GM21423 (cell line): Measurements from ENCODE around the gene SCYL1.

Experiments used
- ATAC-seq: cut with Tn5 transposase; IDR thresholded peaks from one replicate; pipeline ENCODE4 v1.9.1; 2021; ENCODE audit warnings: mild to moderate bottlenecking, moderate library complexity; ENCODE audit not compliant: unreplicated experiment

Gene SCYL1

DNA sequence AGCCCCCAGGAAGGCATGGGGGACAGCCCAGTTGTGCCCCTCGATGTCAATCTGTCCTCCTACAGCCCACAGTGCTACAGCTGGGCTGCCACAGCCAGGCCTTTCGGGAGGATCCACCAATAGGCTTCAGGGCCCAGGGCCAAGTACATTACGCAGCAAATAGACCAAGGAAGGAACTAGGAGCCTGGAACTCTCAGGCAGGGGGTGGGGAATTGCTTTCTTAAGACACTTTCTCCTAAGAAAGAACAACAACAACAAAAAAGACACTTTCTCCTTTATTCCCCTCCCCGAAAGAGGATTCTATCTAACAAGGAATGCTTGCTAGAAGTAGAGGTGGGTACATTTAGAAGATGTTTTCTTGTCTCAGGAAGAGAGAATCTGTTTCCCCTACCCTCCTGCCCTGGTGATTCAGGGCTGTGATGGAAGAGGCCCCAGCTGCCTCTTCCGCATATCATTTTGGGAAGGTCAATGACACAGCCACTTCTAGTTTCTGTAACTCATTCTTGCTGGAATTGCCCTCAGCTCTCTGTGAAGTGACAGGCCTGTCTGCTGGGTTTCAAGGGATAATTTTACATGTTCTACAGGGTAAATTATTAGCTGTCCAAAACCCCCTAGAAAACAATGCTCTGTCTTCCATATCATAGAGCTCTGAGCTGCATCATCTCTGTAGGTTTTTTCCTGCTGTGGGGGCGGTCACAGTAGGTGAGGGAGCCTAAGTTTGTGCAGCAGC lies 32.1 kb upstream of the SCYL1 start:
- no peak for ATAC-seq

DNA sequence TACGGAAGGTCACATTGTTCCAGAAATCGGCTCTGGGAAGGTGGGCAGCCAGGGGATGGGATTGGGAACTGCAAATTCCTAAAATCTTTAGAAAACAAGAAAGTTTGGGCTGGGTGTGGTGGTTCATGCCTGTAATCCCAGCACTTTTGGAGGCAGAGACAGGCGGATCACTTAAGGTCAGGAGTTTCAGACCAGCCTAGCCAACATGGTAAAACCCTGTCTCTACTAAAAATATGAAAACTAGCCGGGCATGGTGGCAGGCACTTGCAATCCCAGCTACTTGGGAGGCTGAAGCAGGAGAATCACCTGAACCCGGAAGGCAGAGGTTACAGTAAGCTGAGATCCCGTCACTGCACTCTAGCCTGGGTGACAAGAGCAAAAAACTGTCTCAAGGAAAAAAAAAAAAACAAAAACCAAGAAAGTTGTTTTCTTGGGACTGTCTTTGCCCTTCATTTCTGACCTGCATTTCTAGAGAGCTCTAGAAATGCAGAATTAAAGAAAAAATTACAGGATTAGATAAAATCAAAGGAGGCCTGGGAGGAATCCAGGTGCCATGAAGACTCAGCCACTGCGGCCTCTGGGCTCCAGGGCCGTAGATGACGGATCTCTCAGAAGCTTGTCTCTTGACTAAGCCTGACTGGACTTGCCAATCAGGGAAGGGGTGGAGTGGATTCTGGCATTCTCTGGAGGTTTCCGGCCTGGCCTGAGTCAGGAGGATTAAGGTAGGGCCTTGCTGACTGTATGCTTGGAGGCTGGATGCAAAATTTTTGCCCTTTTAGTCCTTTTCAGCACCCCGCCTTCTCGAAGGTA lies 31.3 kb upstream of the SCYL1 start:
- no peak for ATAC-seq

DNA sequence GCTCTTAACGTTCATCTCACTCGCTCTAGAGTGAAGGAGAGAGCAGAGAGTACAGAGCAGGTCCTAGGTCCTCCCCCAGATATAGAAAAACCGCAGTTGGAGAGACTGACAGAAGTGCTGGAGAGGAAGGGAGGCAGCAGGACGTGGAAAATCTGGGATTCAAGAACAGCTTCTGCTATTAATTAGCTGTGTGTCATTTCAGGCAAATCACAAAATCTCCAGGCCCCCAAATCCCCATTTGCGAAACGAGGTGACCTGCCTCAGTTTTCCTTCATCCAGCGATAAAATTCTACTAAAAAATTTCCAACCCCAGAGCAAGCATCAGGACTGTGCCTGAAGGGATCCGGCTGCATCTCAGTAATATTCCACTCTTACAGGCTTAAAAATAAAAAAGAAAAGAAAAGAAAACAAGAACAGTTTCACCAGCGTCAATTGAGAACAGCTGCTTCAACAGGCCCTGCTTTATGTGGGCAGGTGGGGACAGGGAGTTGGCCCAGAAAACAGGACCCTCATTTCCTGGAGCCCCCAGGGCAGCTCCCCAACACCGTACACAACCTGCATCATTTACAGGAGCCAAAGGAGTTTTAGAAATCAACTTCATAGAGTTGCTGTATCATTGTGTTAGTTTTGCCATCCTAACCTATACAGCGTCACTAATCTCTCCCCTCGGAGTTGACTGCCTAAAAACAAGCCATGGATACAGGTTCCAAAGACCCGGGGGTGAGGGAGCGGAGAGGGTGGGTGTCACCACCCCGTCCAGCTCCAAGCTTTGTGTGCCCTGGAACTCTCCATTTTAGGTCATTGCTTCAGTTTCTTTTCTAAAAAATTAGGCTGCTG lies 28.4 kb upstream of the SCYL1 start:
- peak; percentile 0 for ATAC-seq

DNA sequence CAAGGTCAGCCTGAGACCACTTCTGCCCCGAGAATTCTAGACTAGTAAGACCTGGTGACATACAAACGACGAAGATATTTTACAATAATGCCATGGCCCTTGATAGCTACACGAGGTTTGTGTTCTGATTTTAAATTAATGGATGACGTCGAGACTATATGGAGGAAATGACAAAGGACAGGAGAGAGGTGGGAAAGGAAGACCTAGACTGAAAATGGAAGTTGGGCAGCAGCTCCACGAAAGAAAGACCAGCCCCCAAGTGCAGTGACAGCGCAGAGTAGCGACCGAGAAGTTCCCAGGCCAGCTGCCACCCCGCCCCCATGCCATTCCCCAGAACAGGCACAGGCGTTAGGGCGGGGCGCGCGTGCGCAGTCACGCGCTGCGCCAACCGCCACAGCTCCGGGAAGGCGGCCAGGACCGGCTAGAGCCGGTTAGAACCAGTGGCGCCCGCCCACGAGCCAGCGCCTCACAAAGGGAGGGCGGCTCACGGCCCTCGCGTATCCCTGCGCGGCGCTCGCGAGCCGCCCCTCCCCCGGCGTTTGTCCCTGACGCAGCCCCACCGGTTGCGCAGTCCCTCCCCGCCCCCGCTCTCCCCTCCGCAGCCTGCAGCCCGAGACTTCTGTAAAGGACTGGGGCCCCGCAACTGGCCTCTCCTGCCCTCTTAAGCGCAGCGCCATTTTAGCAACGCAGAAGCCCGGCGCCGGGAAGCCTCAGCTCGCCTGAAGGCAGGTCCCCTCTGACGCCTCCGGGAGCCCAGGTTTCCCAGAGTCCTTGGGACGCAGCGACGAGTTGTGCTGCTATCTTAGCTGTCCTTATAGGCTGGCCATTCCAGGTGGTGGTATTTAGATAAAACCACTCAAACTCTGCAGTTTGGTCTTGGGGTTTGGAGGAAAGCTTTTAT lies 27.5 kb upstream of the SCYL1 start:
- peak; percentile 66 for ATAC-seq

DNA sequence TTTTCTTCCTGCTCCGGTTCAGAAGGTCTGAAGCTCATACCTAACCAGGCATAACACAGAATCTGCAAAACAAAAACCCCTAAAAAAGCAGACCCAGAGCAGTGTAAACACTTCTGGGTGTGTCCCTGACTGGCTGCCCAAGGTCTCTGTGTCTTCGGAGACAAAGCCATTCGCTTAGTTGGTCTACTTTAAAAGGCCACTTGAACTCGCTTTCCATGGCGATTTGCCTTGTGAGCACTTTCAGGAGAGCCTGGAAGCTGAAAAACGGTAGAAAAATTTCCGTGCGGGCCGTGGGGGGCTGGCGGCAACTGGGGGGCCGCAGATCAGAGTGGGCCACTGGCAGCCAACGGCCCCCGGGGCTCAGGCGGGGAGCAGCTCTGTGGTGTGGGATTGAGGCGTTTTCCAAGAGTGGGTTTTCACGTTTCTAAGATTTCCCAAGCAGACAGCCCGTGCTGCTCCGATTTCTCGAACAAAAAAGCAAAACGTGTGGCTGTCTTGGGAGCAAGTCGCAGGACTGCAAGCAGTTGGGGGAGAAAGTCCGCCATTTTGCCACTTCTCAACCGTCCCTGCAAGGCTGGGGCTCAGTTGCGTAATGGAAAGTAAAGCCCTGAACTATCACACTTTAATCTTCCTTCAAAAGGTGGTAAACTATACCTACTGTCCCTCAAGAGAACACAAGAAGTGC lies 26.7 kb upstream of the SCYL1 start:
- no peak for ATAC-seq

DNA sequence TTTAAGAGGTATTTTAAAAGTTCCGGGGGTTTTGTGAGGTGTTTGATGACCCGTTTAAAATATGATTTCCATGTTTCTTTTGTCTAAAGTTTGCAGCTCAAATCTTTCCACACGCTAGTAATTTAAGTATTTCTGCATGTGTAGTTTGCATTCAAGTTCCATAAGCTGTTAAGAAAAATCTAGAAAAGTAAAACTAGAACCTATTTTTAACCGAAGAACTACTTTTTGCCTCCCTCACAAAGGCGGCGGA lies 26.2 kb upstream of the SCYL1 start:
- no peak for ATAC-seq

DNA sequence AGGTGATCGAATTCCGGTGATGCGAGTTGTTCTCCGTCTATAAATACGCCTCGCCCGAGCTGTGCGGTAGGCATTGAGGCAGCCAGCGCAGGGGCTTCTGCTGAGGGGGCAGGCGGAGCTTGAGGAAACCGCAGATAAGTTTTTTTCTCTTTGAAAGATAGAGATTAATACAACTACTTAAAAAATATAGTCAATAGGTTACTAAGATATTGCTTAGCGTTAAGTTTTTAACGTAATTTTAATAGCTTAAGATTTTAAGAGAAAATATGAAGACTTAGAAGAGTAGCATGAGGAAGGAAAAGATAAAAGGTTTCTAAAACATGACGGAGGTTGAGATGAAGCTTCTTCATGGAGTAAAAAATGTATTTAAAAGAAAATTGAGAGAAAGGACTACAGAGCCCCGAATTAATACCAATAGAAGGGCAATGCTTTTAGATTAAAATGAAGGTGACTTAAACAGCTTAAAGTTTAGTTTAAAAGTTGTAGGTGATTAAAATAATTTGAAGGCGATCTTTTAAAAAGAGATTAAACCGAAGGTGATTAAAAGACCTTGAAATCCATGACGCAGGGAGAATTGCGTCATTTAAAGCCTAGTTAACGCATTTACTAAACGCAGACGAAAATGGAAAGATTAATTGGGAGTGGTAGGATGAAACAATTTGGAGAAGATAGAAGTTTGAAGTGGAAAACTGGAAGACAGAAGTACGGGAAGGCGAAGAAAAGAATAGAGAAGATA lies 25.7 kb upstream of the SCYL1 start, which contains the start of gene MALAT1:
MALAT1 (plus strand) TSS at position 69 of the 736 bp plus-strand sequence.
- ATAC-seq: peak; percentile 26

DNA sequence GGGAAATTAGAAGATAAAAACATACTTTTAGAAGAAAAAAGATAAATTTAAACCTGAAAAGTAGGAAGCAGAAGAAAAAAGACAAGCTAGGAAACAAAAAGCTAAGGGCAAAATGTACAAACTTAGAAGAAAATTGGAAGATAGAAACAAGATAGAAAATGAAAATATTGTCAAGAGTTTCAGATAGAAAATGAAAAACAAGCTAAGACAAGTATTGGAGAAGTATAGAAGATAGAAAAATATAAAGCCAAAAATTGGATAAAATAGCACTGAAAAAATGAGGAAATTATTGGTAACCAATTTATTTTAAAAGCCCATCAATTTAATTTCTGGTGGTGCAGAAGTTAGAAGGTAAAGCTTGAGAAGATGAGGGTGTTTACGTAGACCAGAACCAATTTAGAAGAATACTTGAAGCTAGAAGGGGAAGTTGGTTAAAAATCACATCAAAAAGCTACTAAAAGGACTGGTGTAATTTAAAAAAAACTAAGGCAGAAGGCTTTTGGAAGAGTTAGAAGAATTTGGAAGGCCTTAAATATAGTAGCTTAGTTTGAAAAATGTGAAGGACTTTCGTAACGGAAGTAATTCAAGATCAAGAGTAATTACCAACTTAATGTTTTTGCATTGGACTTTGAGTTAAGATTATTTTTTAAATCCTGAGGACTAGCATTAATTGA lies 25.0 kb upstream of the SCYL1 start:
- ATAC-seq: no peak

DNA sequence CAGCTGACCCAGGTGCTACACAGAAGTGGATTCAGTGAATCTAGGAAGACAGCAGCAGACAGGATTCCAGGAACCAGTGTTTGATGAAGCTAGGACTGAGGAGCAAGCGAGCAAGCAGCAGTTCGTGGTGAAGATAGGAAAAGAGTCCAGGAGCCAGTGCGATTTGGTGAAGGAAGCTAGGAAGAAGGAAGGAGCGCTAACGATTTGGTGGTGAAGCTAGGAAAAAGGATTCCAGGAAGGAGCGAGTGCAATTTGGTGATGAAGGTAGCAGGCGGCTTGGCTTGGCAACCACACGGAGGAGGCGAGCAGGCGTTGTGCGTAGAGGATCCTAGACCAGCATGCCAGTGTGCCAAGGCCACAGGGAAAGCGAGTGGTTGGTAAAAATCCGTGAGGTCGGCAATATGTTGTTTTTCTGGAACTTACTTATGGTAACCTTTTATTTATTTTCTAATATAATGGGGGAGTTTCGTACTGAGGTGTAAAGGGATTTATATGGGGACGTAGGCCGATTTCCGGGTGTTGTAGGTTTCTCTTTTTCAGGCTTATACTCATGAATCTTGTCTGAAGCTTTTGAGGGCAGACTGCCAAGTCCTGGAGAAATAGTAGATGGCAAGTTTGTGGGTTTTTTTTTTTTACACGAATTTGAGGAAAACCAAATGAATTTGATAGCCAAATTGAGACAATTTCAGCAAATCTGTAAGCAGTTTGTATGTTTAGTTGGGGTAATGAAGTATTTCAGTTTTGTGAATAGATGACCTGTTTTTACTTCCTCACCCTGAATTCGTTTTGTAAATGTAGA lies 24.3 kb upstream of the SCYL1 start:
- no peak for ATAC-seq

DNA sequence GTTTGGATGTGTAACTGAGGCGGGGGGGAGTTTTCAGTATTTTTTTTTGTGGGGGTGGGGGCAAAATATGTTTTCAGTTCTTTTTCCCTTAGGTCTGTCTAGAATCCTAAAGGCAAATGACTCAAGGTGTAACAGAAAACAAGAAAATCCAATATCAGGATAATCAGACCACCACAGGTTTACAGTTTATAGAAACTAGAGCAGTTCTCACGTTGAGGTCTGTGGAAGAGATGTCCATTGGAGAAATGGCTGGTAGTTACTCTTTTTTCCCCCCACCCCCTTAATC lies 23.8 kb upstream of the SCYL1 start:
- no peak for ATAC-seq

DNA sequence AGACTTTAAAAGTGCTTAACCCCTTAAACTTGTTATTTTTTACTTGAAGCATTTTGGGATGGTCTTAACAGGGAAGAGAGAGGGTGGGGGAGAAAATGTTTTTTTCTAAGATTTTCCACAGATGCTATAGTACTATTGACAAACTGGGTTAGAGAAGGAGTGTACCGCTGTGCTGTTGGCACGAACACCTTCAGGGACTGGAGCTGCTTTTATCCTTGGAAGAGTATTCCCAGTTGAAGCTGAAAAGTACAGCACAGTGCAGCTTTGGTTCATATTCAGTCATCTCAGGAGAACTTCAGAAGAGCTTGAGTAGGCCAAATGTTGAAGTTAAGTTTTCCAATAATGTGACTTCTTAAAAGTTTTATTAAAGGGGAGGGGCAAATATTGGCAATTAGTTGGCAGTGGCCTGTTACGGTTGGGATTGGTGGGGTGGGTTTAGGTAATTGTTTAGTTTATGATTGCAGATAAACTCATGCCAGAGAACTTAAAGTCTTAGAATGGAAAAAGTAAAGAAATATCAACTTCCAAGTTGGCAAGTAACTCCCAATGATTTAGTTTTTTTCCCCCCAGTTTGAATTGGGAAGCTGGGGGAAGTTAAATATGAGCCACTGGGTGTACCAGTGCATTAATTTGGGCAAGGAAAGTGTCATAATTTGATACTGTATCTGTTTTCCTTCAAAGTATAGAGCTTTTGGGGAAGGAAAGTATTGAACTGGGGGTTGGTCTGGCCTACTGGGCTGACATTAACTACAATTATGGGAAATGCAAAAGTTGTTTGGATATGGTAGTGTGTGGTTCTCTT lies 23.2 kb upstream of the SCYL1 start:
- no peak for ATAC-seq

DNA sequence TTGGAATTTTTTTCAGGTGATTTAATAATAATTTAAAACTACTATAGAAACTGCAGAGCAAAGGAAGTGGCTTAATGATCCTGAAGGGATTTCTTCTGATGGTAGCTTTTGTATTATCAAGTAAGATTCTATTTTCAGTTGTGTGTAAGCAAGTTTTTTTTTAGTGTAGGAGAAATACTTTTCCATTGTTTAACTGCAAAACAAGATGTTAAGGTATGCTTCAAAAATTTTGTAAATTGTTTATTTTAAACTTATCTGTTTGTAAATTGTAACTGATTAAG lies 22.7 kb upstream of the SCYL1 start:
- no peak for ATAC-seq

DNA sequence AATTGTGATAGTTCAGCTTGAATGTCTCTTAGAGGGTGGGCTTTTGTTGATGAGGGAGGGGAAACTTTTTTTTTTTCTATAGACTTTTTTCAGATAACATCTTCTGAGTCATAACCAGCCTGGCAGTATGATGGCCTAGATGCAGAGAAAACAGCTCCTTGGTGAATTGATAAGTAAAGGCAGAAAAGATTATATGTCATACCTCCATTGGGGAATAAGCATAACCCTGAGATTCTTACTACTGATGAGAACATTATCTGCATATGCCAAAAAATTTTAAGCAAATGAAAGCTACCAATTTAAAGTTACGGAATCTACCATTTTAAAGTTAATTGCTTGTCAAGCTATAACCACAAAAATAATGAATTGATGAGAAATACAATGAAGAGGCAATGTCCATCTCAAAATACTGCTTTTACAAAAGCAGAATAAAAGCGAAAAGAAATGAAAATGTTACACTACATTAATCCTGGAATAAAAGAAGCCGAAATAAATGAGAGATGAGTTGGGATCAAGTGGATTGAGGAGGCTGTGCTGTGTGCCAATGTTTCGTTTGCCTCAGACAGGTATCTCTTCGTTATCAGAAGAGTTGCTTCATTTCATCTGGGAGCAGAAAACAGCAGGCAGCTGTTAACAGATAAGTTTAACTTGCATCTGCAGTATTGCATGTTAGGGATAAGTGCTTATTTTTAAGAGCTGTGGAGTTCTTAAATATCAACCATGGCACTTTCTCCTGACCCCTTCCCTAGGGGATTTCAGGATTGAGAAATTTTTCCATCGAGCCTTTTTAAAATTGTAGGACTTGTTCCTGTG lies 22.1 kb upstream of the SCYL1 start:
- ATAC-seq: no peak

DNA sequence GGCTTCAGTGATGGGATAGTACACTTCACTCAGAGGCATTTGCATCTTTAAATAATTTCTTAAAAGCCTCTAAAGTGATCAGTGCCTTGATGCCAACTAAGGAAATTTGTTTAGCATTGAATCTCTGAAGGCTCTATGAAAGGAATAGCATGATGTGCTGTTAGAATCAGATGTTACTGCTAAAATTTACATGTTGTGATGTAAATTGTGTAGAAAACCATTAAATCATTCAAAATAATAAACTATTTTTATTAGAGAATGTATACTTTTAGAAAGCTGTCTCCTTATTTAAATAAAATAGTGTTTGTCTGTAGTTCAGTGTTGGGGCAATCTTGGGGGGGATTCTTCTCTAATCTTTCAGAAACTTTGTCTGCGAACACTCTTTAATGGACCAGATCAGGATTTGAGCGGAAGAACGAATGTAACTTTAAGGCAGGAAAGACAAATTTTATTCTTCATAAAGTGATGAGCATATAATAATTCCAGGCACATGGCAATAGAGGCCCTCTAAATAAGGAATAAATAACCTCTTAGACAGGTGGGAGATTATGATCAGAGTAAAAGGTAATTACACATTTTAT lies 21.4 kb upstream of the SCYL1 start:
- no peak for ATAC-seq

DNA sequence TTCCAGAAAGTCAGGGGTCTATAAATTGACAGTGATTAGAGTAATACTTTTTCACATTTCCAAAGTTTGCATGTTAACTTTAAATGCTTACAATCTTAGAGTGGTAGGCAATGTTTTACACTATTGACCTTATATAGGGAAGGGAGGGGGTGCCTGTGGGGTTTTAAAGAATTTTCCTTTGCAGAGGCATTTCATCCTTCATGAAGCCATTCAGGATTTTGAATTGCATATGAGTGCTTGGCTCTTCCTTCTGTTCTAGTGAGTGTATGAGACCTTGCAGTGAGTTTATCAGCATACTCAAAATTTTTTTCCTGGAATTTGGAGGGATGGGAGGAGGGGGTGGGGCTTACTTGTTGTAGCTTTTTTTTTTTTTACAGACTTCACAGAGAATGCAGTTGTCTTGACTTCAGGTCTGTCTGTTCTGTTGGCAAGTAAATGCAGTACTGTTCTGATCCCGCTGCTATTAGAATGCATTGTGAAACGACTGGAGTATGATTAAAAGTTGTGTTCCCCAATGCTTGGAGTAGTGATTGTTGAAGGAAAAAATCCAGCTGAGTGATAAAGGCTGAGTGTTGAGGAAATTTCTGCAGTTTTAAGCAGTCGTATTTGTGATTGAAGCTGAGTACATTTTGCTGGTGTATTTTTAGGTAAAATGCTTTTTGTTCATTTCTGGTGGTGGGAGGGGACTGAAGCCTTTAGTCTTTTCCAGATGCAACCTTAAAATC lies 20.8 kb upstream of the SCYL1 start:
- ATAC-seq: no peak
